ENCODE measurements around the gene ANKS3.

GRCh38 chr16:4655801-4656200, 78.3 kb downstream of the ANKS3 start:
- no peak for TF ChIP-seq CTCF (conservative IDR thresholded peaks at IDR 0.05; ENCODE audit: low read length)
- TF ChIP-seq EZH2phosphoT487 (IDR thresholded peaks at IDR 0.05; ENCODE audit: borderline replicate concordance, low read depth, low read length), result no peak
